SJSA1 (cell line): ENCODE measurements around the gene PCSK5. TPM values are rescaled to one million over a fixed set of nuclear protein-coding genes. Genes with fewer than 3 reads are reported as not detected.

Experiments used
- DNase-seq, 2 experiments: peaks; one replicate each; pipeline ENCODE4 v3.0.0-alpha.2; 2015 to 2020; ENCODE audit warnings: low spot score in 2 of 2, low read depth in 1 of 2
- H3K27ac ChIP-seq: fragments of 250-450 bp; sonication (Bioruptor Pico); 2 replicates; pipeline ENCODE4 v1.5.1; 2020; ENCODE audit warnings: mild to moderate bottlenecking, moderate library complexity
- H3K27me3 ChIP-seq: fragments of 250-450 bp; sonication (Bioruptor Pico); replicated peaks from 2 replicates; pipeline ENCODE4 v1.5.1; 2020; ENCODE audit warnings: mild to moderate bottlenecking, moderate library complexity
- H3K36me3 ChIP-seq: fragments of 250-450 bp; sonication (Bioruptor Pico); 2 replicates; pipeline ENCODE4 v1.5.1; 2020; ENCODE audit warnings: mild to moderate bottlenecking
- H3K4me1 ChIP-seq: fragments of 250-450 bp; sonication (Bioruptor Pico); replicated peaks from 2 replicates; pipeline ENCODE4 v1.6.1; 2021; ENCODE audit warnings: mild to moderate bottlenecking
- H3K4me3 ChIP-seq: fragments of 250-450 bp; sonication (Bioruptor Pico); 2 replicates; pipeline ENCODE4 v1.5.1; 2020; ENCODE audit warnings: mild to moderate bottlenecking
- H3K9me3 ChIP-seq: fragments of 250-450 bp; sonication (Bioruptor Pico); replicated peaks from 2 replicates; pipeline ENCODE4 v1.5.1; 2020; ENCODE audit warnings: mild to moderate bottlenecking
- total RNA-seq: library from RNA; depleted of rRNA; stranded (reverse); fragments of >200 nt; shearing (Covaris generic); gene quantifications from 2 replicates; pipeline ENCODE4 v1.2.3, GENCODE V29; 2014

Gene PCSK5
- total RNA-seq, 1 experiment from 2014 or later: 20.8 TPM

- H3K9me3 ChIP-seq: no peaks in the 10 kb centered on the region
- no peak for DNase-seq
- no peak overlapping the region for H3K27ac ChIP-seq
- H3K36me3 ChIP-seq: no peaks in the 10 kb centered on the region
- no peak overlapping the region for H3K4me3 ChIP-seq
- H3K4me1 ChIP-seq: peaks cover 36% of the 10 kb centered on the region
- no peaks in the 10 kb centered on the region for H3K27me3 ChIP-seq
These were observed 106.3 kb downstream of the PCSK5 start for GRCh38 chr9:75996726-75997125.

GRCh38 chr9:75997206-75997605 lies 106.7 kb downstream of the PCSK5 start:
- no peak for DNase-seq
- Histone ChIP-seq H3K36me3 (no peaks in the 10 kb centered on the region), H3K27ac (no peak overlapping the region), H3K4me1 (peaks cover 34% of the 10 kb centered on the region), H3K27me3 (no peaks in the 10 kb centered on the region), H3K4me3 (no peak overlapping the region), H3K9me3 (no peaks in the 10 kb centered on the region)

- H3K4me3 ChIP-seq: no peak overlapping the region
- DNase-seq: no peak
- H3K27ac ChIP-seq: no peak overlapping the region
- no peaks in the 10 kb centered on the region for H3K27me3 ChIP-seq
- H3K4me1 ChIP-seq: peaks cover 24% of the 10 kb centered on the region
- no peaks in the 10 kb centered on the region for H3K36me3 ChIP-seq
- no peaks in the 10 kb centered on the region for H3K9me3 ChIP-seq
These were observed 107.8 kb downstream of the PCSK5 start for GRCh38 chr9:75998096-75998780.

- Histone ChIP-seq H3K4me1 (no peaks in the 10 kb centered on the region), H3K9me3 (no peaks in the 10 kb centered on the region)
- no peak for DNase-seq
These were observed 111.0 kb downstream of the PCSK5 start for GRCh38 chr9:76001459-76001858.

GRCh38 chr9:76003041-76003440 lies 112.6 kb downstream of the PCSK5 start:
- no peak overlapping the region for H3K4me3 ChIP-seq
- H3K27me3 ChIP-seq: no peaks in the 10 kb centered on the region
- DNase-seq: no peak
- H3K4me1 ChIP-seq: no peaks in the 10 kb centered on the region
- no peak overlapping the region for H3K27ac ChIP-seq
- H3K9me3 ChIP-seq: no peaks in the 10 kb centered on the region
- H3K36me3 ChIP-seq: no peaks in the 10 kb centered on the region

More at GRCh38 chr9:76001459-76001858, 111.0 kb downstream of the PCSK5 start:
- Histone ChIP-seq H3K36me3 (no peaks in the 10 kb centered on the region), H3K27me3 (no peaks in the 10 kb centered on the region), H3K4me3 (no peak overlapping the region), H3K27ac (no peak overlapping the region)

- H3K4me1 ChIP-seq: no peaks in the 10 kb centered on the region
- H3K9me3 ChIP-seq: no peaks in the 10 kb centered on the region
- no peak for DNase-seq
- no peaks in the 10 kb centered on the region for H3K36me3 ChIP-seq
- no peaks in the 10 kb centered on the region for H3K27me3 ChIP-seq
- H3K27ac ChIP-seq: no peak overlapping the region
- no peak overlapping the region for H3K4me3 ChIP-seq
These were observed 114.1 kb downstream of the PCSK5 start for GRCh38 chr9:76004526-76004925.

- Histone ChIP-seq H3K4me1 (peaks cover 17% of the 10 kb centered on the region), H3K36me3 (no peaks in the 10 kb centered on the region), H3K9me3 (no peaks in the 10 kb centered on the region), H3K4me3 (no peak overlapping the region), H3K27ac (no peak overlapping the region), H3K27me3 (no peaks in the 10 kb centered on the region)
- no peak for DNase-seq
These were observed 117.5 kb downstream of the PCSK5 start for GRCh38 chr9:76007935-76008334.

GRCh38 chr9:76013809-76014208 lies 123.3 kb downstream of the PCSK5 start:
- no peak overlapping the region for H3K4me3 ChIP-seq
- H3K27ac ChIP-seq: no peak overlapping the region
- no peaks in the 10 kb centered on the region for H3K9me3 ChIP-seq
- no peaks in the 10 kb centered on the region for H3K36me3 ChIP-seq
- no peaks in the 10 kb centered on the region for H3K27me3 ChIP-seq
- DNase-seq: no peak
- peaks cover 17% of the 10 kb centered on the region for H3K4me1 ChIP-seq

- Histone ChIP-seq H3K27ac (no peak overlapping the region), H3K27me3 (no peaks in the 10 kb centered on the region), H3K9me3 (no peaks in the 10 kb centered on the region), H3K36me3 (no peaks in the 10 kb centered on the region), H3K4me3 (no peak overlapping the region), H3K4me1 (peaks cover 4% of the 10 kb centered on the region)
- DNase-seq: no peak
These were observed 127.8 kb downstream of the PCSK5 start for GRCh38 chr9:76018235-76018634.

GRCh38 chr9:76018761-76019160 lies 128.3 kb downstream of the PCSK5 start:
- DNase-seq: no peak
- no peak overlapping the region for H3K27ac ChIP-seq
- no peaks in the 10 kb centered on the region for H3K36me3 ChIP-seq
- H3K4me3 ChIP-seq: no peak overlapping the region
- H3K27me3 ChIP-seq: no peaks in the 10 kb centered on the region
- peaks cover 10% of the 10 kb centered on the region for H3K4me1 ChIP-seq
- no peaks in the 10 kb centered on the region for H3K9me3 ChIP-seq

GRCh38 chr9:76020652-76021051 lies 130.2 kb downstream of the PCSK5 start:
- Histone ChIP-seq H3K4me3 (no peak overlapping the region), H3K27me3 (no peaks in the 10 kb centered on the region), H3K27ac (no peak overlapping the region), H3K36me3 (no peaks in the 10 kb centered on the region; the same call in 1 of the 2 replicates), H3K9me3 (no peaks in the 10 kb centered on the region), H3K4me1 (peaks cover 21% of the 10 kb centered on the region)
- DNase-seq: no peak

GRCh38 chr9:76022317-76022716 lies 131.8 kb downstream of the PCSK5 start:
- no peaks in the 10 kb centered on the region for H3K9me3 ChIP-seq
- no peak overlapping the region for H3K4me3 ChIP-seq
- no peaks in the 10 kb centered on the region for H3K27me3 ChIP-seq
- peaks cover 7% of the 10 kb centered on the region; the same call in 1 of the 2 replicates for H3K36me3 ChIP-seq
- peaks cover 30% of the 10 kb centered on the region for H3K4me1 ChIP-seq
- no peak for DNase-seq
- H3K27ac ChIP-seq: no peak overlapping the region

- peaks cover 9% of the 10 kb centered on the region; the same call in 1 of the 2 replicates for H3K36me3 ChIP-seq
- no peak overlapping the region for H3K4me3 ChIP-seq
- peaks cover 44% of the 10 kb centered on the region for H3K4me1 ChIP-seq
- H3K9me3 ChIP-seq: no peaks in the 10 kb centered on the region
- DNase-seq: peak in 1 of 2 experiments; percentile 80
- H3K27ac ChIP-seq: peak overlapping the region; percentile 86
- no peaks in the 10 kb centered on the region for H3K27me3 ChIP-seq
These were observed 133.3 kb downstream of the PCSK5 start for GRCh38 chr9:76023715-76024195.

GRCh38 chr9:76025286-76025685 lies 134.8 kb downstream of the PCSK5 start:
- Histone ChIP-seq H3K27ac (no peak overlapping the region), H3K27me3 (no peaks in the 10 kb centered on the region), H3K4me1 (peaks cover 44% of the 10 kb centered on the region), H3K4me3 (no peak overlapping the region), H3K36me3 (peaks cover 10% of the 10 kb centered on the region; the same call in 1 of the 2 replicates), H3K9me3 (no peaks in the 10 kb centered on the region)
- DNase-seq: no peak
